GM18499 (cell line): ENCODE data around the gene LCN9.
"Not testable (repeated sequence)": the region's sequence is repeated elsewhere in the genome, so short reads cannot be mapped to it uniquely, and the experiment has no call there.

Source experiments
- ATAC-seq: cut with Tn5 transposase; IDR thresholded peaks from one replicate; pipeline ENCODE4 v1.9.1; 2021; ENCODE audit warnings: moderate number of reproducible peaks; ENCODE audit not compliant: insufficient read depth, unreplicated experiment

The LCN9 gene

DNA sequence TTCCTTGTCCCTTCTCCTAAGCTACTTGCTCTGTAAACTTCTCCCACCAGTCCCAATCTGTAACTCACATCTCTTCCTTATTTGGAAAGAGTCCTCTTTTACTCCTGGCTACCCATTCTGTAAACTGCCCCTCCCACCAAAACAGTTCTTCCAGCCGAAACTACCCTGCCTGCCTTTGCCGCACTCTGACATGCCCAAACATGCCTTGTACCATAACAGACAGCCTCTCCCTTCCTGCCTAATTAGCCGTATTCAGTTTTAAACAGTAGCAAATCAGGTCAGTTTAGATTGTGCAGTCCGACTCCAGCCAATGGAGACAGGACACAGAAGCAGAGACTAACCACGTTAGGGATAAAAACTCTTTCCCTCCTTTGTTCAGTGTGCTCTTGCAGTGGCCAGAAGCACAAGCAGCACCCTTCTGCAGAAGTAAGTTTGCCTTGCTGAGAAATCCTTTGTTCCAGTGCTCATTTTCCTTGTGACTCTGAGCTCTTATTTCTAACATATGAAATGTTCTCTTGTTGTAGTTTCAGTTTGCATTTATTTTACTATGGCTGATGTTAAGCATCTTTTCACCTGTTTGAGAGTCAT lies 18.4 kb upstream of the LCN9 start:
- ATAC-seq, result no peak

GRCh38 chr9:135647884-135648283 lies 15.2 kb upstream of the LCN9 start:
- no peak for ATAC-seq

DNA sequence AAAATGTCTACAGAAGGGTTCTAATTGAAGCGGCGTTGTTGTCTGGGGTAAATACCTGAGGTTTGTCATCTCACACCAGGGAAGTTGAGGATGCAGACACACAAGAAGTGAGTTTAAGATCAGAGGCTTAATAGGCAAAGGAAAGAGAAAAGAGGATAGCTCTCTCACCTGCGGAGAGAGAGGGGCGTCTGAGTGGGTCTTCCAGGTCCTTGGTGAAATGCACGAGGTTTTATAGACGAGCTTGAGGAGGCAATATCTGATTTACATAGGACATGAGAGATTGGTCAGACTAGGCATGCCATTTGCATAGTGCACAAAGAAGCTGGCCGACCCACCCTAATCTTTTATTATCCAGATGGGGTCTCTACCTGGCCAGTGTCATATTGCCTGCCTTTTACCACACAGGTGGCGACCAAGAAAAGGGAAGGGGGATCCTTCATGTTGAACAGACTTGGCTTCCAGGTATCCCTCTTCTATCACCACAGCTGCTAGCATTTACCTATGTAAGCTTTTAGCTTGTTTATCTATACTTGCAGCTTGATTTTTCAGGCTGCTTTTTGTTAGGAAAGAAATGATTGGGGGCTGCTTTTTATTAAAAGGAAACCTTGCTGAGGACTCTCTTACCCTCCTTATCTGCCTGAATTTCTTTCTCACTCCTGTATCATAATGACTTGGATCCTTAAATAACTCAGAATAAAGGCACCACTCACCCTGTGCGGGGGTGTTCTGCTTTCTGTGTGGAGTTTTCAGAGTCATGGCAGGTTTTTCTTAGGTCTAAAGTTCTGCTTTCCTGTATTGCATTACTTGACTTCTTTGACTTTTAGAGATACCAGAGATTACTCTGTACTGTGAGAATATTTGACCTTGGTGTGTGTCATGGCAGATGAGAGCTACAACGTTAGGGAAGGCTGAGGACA lies 14.4 kb upstream of the LCN9 start:
- no peak for ATAC-seq

DNA sequence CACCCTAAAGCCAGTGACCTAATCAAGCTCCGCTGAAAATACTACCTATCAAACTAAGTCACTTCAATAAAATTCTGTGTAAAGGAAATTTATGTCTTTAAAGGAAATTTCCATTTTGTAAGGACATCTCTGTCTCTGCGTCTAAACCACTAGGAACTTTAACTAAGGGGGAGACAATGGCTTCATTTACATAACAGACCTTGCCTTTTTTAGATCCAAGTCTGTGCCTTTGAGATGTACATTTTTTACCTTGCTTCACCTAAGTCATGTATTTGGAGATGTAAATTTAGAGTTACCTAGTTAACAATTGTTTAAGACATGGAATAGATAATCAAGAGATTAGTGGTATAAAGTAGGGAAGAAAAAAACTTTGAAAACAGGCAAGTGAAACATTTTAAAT lies 13.6 kb upstream of the LCN9 start:
- no peak for ATAC-seq

DNA sequence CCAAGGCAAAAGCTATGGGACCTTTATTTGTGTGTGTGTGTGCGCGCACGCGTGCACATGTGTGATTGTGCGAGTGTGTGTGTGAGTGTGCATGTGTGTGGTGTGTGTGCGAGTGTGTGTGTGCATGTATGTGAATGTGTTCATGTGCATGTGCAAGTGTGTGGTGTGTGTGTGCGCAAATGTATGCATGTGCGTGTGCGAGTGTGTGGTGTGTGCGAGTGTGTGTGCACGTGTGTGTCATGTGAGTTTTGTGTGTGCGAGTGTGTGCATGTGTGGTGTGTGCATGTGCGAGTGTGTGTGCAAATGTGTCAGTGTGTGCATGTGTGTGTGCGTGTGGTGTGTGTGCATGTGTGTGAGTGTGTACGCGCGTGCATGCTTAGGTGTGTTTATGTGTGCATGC lies 12.7 kb upstream of the LCN9 start:
- ATAC-seq, result no peak

DNA sequence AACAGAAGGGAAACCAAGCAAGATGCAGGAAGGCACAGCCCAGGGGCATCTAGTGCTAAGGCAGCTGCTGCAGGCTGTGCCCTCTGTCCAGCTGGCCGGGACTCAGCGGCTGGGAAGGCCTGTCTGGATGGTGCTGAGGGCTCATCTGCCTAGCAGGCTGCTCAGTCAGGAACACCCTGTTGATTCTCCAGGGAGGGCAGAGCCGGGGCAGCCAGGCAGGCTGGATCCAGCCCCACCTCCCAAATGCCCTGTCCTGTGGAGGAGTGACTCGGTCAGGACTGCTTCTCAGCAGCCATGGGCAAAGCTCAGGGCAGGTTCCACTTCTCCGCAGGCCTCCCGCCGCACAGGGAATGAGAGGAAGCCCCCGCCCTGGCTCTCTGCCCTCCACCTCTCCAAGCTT lies 7.8 kb upstream of the LCN9 start:
- no peak for ATAC-seq

GRCh38 chr9:135657416-135657815 lies 5.7 kb upstream of the LCN9 start:
- ATAC-seq, result no peak

DNA sequence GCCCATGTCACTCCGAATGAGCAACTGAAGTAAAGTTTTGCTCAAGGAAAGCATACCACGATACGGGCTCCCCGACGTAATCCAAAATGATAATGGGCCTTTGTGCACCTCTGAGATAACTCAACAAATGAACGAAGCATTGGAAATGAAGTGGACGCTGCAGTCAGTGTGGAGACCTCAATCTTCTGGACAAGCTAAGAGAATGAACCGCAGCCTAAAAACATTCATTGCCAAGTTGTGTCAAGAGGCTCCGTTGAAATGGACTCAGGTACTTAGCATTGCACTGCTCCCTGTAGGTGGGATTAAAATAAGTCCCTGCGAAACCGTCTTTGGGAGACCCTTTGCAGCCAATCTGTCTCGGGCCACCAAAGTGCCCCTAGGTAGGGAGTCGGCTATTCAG lies 3.9 kb upstream of the LCN9 start:
- no peak for ATAC-seq

GRCh38 chr9:135660407-135660806 lies 2.7 kb upstream of the LCN9 start:
- no peak for ATAC-seq

GRCh38 chr9:135661816-135662560 lies 1.1 kb upstream of the LCN9 start:
- ATAC-seq, result no peak

DNA sequence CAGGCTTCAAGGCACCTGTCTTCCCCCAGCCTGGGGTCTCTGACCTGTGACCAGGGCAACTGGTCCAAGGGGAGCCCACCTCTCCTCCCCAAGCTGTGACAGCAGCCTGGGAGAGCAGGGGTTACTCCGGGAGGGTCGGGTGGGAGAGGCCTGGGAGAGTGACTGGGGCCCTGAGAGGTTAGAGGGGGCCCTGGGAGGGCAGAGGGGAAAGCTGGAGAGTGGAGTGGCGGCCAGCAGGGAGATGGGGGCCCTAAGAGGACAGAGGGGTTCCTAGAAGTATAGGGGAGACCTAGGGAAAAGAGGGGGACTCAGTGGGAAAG lies 302 bp downstream of the LCN9 start:
- no peak for ATAC-seq

GRCh38 chr9:135663857-135664256 lies 748 bp downstream of the LCN9 start:
- ATAC-seq, result no peak

DNA sequence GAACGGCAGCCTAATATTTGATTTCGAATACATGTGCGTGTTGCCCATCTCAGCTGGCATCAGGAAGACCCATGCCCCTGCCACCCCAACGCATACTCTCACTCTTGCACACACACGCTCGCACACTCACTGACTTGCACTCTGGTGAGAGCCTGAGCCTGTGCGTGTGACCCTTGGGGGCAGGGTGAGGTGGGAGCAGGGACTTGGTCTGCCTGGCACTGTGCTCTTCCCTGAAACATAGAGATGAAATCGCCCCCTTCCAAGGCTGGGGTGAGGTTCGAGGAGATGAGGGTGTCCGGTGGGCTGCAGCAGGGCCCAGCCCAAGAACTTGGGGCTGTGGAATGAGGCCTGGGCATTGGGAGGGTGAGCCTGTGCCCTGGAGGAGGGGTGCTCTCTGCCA lies 1.2 kb downstream of the LCN9 start:
- no peak for ATAC-seq

DNA sequence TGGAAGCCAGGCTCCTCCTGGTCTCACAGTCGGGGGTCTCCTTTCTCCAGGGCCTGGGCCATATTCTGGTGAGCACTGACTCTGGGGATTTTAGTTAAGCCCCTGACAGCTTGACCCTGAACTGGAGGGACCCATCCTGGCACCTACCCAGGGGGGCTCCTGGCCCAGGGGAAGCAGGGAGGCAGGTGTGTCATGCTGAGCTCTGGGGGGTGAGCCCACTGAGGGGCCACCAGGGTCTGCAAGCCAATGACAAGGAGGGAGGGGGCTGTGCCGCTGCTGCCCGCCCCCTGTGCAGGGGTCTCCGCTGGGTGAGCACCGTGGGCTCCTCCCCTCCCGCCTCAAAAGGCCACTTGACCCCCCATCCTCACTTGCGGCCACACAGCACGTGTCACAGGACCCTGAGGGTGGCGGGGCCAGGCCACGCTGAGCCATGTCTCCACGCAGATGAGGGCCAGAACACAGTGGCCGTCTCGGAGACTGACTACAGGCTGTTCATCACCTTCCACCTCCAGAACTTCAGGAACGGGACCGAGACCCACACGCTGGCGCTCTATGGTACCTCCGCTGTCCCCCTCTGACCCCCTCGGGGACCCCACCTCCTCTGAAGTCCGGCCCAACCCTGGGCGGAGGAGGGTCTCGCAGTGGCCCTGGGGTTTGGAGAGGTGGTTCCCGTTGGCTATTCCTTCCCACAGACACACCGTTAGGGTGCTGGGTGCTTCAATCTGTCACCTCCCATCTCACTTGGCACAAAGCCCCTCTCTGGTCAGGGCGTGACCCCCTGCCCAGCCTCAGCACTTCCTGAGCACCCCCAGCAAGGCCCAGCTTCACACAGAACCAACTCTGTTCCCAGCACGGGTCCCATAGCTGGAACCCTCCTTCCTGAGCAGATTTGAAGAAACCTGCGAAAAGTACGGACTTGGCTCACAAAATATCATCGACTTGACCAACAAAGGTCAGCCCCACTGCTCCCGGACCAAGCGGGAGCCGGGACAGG lies 2.0 kb downstream of the LCN9 start:
- no peak for ATAC-seq

GRCh38 chr9:135665795-135666189 lies 2.7 kb downstream of the LCN9 start:
- no peak for ATAC-seq

DNA sequence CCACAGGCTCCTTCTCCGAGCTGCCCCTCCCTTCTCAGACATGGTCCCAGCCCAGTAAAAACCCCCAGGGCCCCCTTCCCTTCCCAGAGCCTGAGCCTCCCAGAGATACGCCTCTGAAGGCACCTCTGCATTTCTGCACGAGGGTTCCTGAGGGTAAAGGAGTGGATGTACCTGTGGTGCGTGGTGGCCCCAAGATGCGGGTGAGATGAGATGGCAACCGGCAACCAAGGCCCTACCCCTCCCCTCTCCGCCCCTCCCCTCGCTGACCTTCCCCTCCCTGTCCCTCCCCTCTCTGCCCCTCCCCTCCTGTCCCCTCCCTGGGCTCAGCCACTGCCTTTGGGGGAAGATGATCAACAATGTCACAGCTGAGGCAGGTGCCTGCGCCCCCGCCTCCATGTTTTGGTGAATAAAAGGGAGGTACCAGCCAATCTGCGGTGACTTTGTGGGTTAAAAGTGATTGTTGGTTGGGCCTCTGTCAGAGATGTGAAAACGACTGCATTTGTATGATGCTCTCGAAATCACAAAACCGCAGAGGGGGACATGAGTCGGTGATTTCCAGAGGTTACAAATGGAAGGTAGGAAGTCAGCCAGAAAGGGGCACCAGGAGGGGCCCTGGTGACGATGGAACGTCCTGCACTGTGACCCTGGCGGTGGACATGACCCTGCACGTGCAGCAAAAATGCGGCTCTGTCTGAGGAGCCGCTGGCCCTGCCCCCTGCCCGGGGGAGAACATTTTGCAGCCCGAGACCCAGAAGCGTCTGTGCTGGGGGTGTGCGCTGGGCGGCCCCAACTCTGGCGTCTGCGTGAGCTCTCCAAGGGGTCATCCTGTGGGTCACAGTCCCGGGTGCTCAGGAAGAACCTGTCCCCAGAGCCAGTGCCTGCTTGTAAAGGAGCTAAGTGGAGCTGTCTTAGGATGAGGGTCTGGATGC lies 3.7 kb downstream of the LCN9 start:
- ATAC-seq, result no peak

DNA sequence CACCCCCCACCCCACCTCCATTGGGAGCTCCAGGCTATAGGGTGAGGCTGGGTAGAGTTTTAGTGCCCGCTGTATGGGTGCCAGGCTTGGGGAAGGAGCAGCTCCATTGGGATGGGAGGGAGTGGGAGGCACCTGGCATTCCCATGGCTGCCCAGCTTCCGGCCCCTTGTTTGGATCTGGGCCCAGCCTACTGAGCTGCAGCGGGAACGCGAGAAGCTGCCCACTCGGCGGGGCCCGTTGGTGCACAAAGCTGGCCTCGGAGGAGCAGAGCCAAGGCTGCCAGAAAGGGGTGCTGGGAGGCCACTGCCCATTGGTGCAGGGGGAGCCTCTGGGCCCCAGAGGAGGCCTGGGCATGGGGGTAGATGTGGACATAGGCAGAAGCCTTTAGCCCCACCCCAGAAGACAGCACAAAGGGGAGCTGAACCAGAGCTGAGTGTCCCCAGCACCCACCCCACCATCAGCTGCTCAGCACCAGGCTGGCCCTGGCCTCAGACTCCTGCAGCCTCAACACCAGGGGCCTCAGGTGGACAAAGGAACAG lies 4.4 kb downstream of the LCN9 start:
- no peak for ATAC-seq

DNA sequence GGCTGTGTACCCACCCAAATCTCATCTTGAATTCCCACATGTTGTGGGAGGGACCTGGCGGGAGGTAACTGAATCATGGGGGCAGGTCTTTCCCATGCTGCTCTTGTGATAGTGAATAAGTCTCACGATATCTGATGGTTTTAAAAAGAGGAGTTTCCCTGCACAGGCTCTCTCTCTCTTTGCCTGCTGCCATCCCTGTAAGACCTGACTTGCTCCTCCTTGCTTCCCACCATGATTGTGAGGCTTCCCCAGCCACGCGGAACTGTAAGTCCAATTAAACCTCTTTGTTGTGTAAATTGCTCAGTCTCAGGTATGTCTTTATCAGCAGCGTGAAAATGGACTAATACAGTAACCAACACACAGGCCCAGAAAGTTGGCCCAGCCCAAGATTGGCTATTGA lies 5.9 kb downstream of the LCN9 start:
- not testable (repeated sequence) for ATAC-seq
